A673 (cell line): ENCODE measurements around the gene RECQL5.

Experiments
- EZH2 ChIP-seq: fragments of 200-600 bp; sonication (generic); IDR thresholded peaks from 2 replicates; pipeline ENCODE4 v1.6.1; 2017; ENCODE audit warnings: borderline replicate concordance, low read depth, mild to moderate bottlenecking, mixed read lengths, antibody characterized with exemption, low read length; ENCODE audit not compliant: poor library complexity, severe bottlenecking
- TF ChIP-seq, protein P1 (sequence below): fragments of 300-800, 200-600 bp; sonication (generic); conservative IDR thresholded peaks from 2 replicates; pipeline ENCODE4 v1.5.1; 2017; ENCODE audit warnings: low read depth, mild to moderate bottlenecking, antibody characterized with exemption, low read length, moderate library complexity, mixed read lengths

DNA sequence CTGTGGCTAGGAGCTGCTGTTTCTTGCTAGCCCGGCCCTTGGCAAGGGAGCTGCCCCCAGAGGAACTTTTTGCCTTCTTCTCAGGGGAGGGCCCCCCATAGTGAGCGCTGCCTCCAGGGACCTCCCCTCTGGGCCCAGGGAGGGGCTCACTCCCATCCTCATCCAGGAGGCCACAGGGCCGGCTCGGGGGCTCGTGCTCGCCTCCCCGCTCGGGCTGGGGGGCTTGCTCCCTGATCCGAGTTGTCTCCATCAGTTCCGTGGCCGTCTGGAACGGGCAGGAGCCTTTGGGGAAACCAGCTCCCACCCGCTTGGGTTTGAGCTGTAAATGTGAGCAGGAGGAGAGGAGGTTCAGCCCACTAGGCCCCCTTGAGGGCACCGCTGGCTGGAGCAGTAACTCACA lies 37.8 kb downstream of the RECQL5 start:
- TF ChIP-seq, protein P1, sequence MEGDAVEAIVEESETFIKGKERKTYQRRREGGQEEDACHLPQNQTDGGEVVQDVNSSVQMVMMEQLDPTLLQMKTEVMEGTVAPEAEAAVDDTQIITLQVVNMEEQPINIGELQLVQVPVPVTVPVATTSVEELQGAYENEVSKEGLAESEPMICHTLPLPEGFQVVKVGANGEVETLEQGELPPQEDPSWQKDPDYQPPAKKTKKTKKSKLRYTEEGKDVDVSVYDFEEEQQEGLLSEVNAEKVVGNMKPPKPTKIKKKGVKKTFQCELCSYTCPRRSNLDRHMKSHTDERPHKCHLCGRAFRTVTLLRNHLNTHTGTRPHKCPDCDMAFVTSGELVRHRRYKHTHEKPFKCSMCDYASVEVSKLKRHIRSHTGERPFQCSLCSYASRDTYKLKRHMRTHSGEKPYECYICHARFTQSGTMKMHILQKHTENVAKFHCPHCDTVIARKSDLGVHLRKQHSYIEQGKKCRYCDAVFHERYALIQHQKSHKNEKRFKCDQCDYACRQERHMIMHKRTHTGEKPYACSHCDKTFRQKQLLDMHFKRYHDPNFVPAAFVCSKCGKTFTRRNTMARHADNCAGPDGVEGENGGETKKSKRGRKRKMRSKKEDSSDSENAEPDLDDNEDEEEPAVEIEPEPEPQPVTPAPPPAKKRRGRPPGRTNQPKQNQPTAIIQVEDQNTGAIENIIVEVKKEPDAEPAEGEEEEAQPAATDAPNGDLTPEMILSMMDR = no peak
- TF ChIP-seq EZH2 = no peak
